ENCODE data around the gene SCAMP2.

Gene SCAMP2

DNA sequence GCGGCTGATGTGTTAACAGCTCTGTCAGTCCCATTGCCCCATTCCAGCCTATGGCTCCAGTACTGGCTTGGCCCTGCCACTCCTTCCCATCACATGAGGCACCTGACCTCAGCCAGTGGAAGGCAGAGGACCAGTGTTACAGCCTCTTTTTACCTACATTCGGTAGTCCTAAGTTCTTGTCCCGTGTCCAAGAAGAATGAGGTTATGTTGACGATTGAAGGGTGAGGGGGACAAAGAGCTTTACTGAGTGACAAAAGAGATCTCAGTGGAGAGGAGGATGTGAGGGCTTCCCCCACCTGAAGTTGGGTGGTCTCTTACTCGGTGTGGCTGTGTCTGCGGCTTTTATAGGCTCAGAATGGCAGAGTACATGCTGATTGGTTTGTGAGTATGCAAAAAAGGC lies 9.4 kb upstream of the SCAMP2 start:
- H3K36me3 ChIP-seq (ENCODE audit: control insufficient read depth in 5 of 5, insufficient read depth in 5 of 5, low read length in 5 of 5), result no peaks in the 10 kb centered on the region
- H3K4me1 ChIP-seq (ENCODE audit: control insufficient read depth in 5 of 5, insufficient read depth in 5 of 5, low read length in 5 of 5), result peaks cover 0 to 15% (median 9%) of the 10 kb centered on the region in 5 donors
- H3K27ac ChIP-seq (ENCODE audit: low read depth, low read length), result no peak overlapping the region
- H3K4me3 ChIP-seq (ENCODE audit: low read depth in 1 of 5, low read length in 5 of 5), result no peak overlapping the region
- H3K9me3 ChIP-seq (ENCODE audit: control insufficient read depth in 5 of 5, low read length in 5 of 5), result no peaks in the 10 kb centered on the region
- H3K9ac ChIP-seq (ENCODE audit: low read length in 5 of 5), result no peak overlapping the region
- H3K27me3 ChIP-seq (ENCODE audit: control insufficient read depth in 5 of 5, insufficient read depth in 4 of 5, low read length in 5 of 5), result no peaks in the 10 kb centered on the region

GRCh38 chr15:74878273-74878672 lies 5.1 kb upstream of the SCAMP2 start:
- peaks cover 3 to 6% (median 5%) of the 10 kb centered on the region in 5 donors for H3K4me1 ChIP-seq (ENCODE audit: control insufficient read depth in 5 of 5, insufficient read depth in 5 of 5, low read length in 5 of 5)
- no peaks in the 10 kb centered on the region for H3K9me3 ChIP-seq (ENCODE audit: control insufficient read depth in 5 of 5, low read length in 5 of 5)
- no peak overlapping the region for H3K9ac ChIP-seq (ENCODE audit: low read length in 5 of 5)
- H3K36me3 ChIP-seq (ENCODE audit: control insufficient read depth in 5 of 5, insufficient read depth in 5 of 5, low read length in 5 of 5), result no peaks in the 10 kb centered on the region
- no peaks in the 10 kb centered on the region for H3K27me3 ChIP-seq (ENCODE audit: control insufficient read depth in 5 of 5, insufficient read depth in 4 of 5, low read length in 5 of 5)
- no peak overlapping the region for H3K27ac ChIP-seq (ENCODE audit: low read depth, low read length)
- no peak overlapping the region for H3K4me3 ChIP-seq (ENCODE audit: low read depth in 1 of 5, low read length in 5 of 5)

DNA sequence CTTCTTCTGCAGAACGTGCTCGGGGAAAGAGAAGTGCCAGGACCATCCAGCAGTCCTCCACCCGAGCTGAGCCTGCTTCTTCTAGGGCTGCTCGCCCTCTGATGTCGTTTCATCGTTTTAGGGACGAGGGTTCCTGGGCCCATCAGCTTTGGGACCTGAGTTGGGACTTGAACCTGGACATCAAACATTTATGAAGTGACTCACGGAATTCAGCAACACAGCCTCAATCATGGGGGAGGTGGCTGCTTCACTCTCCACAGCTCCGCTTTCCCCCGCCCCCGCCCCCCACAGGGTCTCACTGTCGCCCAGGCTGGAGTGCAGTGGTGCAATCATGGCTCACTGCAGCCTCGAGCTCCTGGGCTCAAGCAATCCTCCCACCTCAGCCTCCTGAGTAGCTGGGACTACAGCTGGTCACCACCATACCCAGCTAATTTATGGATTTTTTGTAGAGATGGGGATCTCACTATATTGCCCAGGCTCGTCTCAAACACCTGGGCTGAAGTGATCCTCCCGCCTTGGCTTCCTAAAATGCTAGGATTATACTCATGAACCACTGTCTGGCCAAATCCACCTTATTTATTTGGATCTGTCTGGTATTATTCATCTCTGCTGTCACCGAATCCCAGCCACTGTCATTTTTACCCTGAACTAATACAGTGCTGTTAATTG lies 725 bp upstream of the SCAMP2 start:
- H3K27me3 ChIP-seq (ENCODE audit: control insufficient read depth in 5 of 5, insufficient read depth in 4 of 5, low read length in 5 of 5), result no peaks in the 10 kb centered on the region
- peak overlapping the region in 4 of 5 donors; percentile 69 to 95 (median 72) for H3K9ac ChIP-seq (ENCODE audit: low read length in 5 of 5)
- H3K4me3 ChIP-seq (ENCODE audit: low read depth in 1 of 5, low read length in 5 of 5), result peak overlapping the region; percentile 81 to 94 (median 94)
- H3K36me3 ChIP-seq (ENCODE audit: control insufficient read depth in 5 of 5, insufficient read depth in 5 of 5, low read length in 5 of 5), result no peaks in the 10 kb centered on the region
- peaks cover 10 to 45% (median 39%) of the 10 kb centered on the region in 5 donors for H3K4me1 ChIP-seq (ENCODE audit: control insufficient read depth in 5 of 5, insufficient read depth in 5 of 5, low read length in 5 of 5)
- H3K27ac ChIP-seq (ENCODE audit: low read depth, low read length), result peak overlapping the region; percentile 62
- H3K9me3 ChIP-seq (ENCODE audit: control insufficient read depth in 5 of 5, low read length in 5 of 5), result no peaks in the 10 kb centered on the region

GRCh38 chr15:74872702-74873035 lies 496 bp downstream of the SCAMP2 start:
- H3K27ac ChIP-seq (ENCODE audit: low read depth, low read length), result peak overlapping the region; percentile 85
- H3K9ac ChIP-seq (ENCODE audit: low read length in 5 of 5), result peak overlapping the region; percentile 59 to 95 (median 91)
- H3K4me1 ChIP-seq (ENCODE audit: control insufficient read depth in 5 of 5, insufficient read depth in 5 of 5, low read length in 5 of 5), result peaks cover 12 to 57% (median 51%) of the 10 kb centered on the region in 5 donors
- no peaks in the 10 kb centered on the region for H3K9me3 ChIP-seq (ENCODE audit: control insufficient read depth in 5 of 5, low read length in 5 of 5)
- no peaks in the 10 kb centered on the region for H3K36me3 ChIP-seq (ENCODE audit: control insufficient read depth in 5 of 5, insufficient read depth in 5 of 5, low read length in 5 of 5)
- H3K4me3 ChIP-seq (ENCODE audit: low read depth in 1 of 5, low read length in 5 of 5), result peak overlapping the region; percentile 90 to 95 (median 94)
- H3K27me3 ChIP-seq (ENCODE audit: control insufficient read depth in 5 of 5, insufficient read depth in 4 of 5, low read length in 5 of 5), result no peaks in the 10 kb centered on the region

GRCh38 chr15:74870436-74871215 lies 2.5 kb downstream of the SCAMP2 start:
- Histone ChIP-seq H3K36me3 (ENCODE audit: control insufficient read depth in 5 of 5, insufficient read depth in 5 of 5, low read length in 5 of 5) (peaks cover 0 to 7% (median 0%) of the 10 kb centered on the region in 5 donors), H3K4me3 (ENCODE audit: low read depth in 1 of 5, low read length in 5 of 5) (peak overlapping the region in 2 of 5 donors; percentile 5 to 44), H3K27ac (ENCODE audit: low read depth, low read length) (peak overlapping the region; percentile 51), H3K27me3 (ENCODE audit: control insufficient read depth in 5 of 5, insufficient read depth in 4 of 5, low read length in 5 of 5) (no peaks in the 10 kb centered on the region), H3K4me1 (ENCODE audit: control insufficient read depth in 5 of 5, insufficient read depth in 5 of 5, low read length in 5 of 5) (peaks cover 12 to 75% (median 66%) of the 10 kb centered on the region in 5 donors), H3K9me3 (ENCODE audit: control insufficient read depth in 5 of 5, low read length in 5 of 5) (no peaks in the 10 kb centered on the region), H3K9ac (ENCODE audit: low read length in 5 of 5) (peak overlapping the region; percentile 4 to 62 (median 17))

DNA sequence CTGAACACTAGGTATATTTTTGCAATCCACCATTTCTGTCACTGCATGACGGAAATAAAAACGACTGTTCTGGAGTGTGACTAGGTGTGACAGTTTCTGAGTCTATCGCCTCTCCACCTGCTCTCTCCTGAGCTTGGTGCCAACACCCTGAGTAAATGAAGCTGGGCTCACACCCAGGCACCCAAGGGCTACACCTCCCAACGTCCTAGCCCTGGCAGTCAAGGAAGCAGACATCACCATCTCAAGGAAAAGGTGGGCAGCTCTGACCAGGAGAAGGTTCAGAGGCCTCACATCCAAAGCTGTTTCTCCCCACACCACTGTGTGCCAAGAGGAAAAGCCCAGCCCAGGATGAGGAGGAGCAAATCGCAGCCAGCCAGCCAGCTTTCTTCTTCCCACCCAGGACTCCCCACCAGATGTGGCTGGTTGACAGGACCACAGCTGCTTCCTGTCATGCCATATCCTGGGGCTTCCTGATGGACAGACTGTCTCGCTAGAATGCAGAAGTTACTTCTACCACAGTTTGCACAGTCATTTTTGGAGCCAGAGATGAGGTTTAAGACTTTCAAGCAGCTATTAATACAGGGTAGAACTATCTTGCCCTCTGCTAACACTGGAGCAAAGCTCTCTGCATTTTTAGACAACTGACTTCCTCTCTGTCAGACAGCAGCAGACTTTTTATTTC lies 3.3 kb downstream of the SCAMP2 start:
- Histone ChIP-seq H3K9ac (ENCODE audit: low read length in 5 of 5) (peak overlapping the region in 4 of 5 donors; percentile 9 to 49 (median 20)), H3K36me3 (ENCODE audit: control insufficient read depth in 5 of 5, insufficient read depth in 5 of 5, low read length in 5 of 5) (peaks cover 0 to 7% (median 0%) of the 10 kb centered on the region in 5 donors), H3K4me1 (ENCODE audit: control insufficient read depth in 5 of 5, insufficient read depth in 5 of 5, low read length in 5 of 5) (peaks cover 12 to 80% (median 67%) of the 10 kb centered on the region in 5 donors), H3K4me3 (ENCODE audit: low read depth in 1 of 5, low read length in 5 of 5) (peak overlapping the region in 3 of 5 donors; percentile 12 to 52 (median 51)), H3K27ac (ENCODE audit: low read depth, low read length) (peak overlapping the region; percentile 51), H3K9me3 (ENCODE audit: control insufficient read depth in 5 of 5, low read length in 5 of 5) (no peaks in the 10 kb centered on the region), H3K27me3 (ENCODE audit: control insufficient read depth in 5 of 5, insufficient read depth in 4 of 5, low read length in 5 of 5) (no peaks in the 10 kb centered on the region)

DNA sequence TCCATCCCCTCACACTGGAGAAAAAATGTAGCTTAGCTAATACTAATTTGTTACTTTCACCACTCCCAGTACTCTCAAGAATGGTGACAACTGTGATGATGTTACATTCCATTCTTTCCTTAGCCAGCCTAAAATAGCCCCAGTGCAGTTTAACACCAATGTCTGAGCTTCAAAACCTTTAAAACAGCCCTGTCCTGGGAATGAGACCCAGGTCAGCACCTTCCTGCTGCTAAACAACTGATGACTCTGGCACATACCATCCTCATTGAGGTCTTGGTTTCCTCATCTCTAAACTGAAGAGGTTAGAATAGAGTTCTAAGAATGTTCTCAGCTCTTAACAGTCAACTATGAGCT lies 3.8 kb downstream of the SCAMP2 start:
- Histone ChIP-seq H3K9ac (ENCODE audit: low read length in 5 of 5) (peak overlapping the region in 4 of 5 donors; percentile 9 to 49 (median 20)), H3K36me3 (ENCODE audit: control insufficient read depth in 5 of 5, insufficient read depth in 5 of 5, low read length in 5 of 5) (peaks cover 0 to 7% (median under 1%) of the 10 kb centered on the region in 5 donors), H3K27ac (ENCODE audit: low read depth, low read length) (peak overlapping the region; percentile 51), H3K27me3 (ENCODE audit: control insufficient read depth in 5 of 5, insufficient read depth in 4 of 5, low read length in 5 of 5) (no peaks in the 10 kb centered on the region), H3K4me3 (ENCODE audit: low read depth in 1 of 5, low read length in 5 of 5) (peak overlapping the region in 2 of 5 donors; percentile 51 to 52), H3K4me1 (ENCODE audit: control insufficient read depth in 5 of 5, insufficient read depth in 5 of 5, low read length in 5 of 5) (peaks cover 12 to 80% (median 67%) of the 10 kb centered on the region in 5 donors), H3K9me3 (ENCODE audit: control insufficient read depth in 5 of 5, low read length in 5 of 5) (no peaks in the 10 kb centered on the region)

GRCh38 chr15:74868059-74868458 lies 5.1 kb downstream of the SCAMP2 start:
- Histone ChIP-seq H3K9me3 (ENCODE audit: control insufficient read depth in 5 of 5, low read length in 5 of 5) (no peaks in the 10 kb centered on the region), H3K4me1 (ENCODE audit: control insufficient read depth in 5 of 5, insufficient read depth in 5 of 5, low read length in 5 of 5) (peaks cover 9 to 73% (median 62%) of the 10 kb centered on the region in 5 donors), H3K36me3 (ENCODE audit: control insufficient read depth in 5 of 5, insufficient read depth in 5 of 5, low read length in 5 of 5) (peaks cover 0 to 7% (median 2%) of the 10 kb centered on the region in 5 donors), H3K27ac (ENCODE audit: low read depth, low read length) (no peak overlapping the region), H3K4me3 (ENCODE audit: low read depth in 1 of 5, low read length in 5 of 5) (no peak overlapping the region), H3K27me3 (ENCODE audit: control insufficient read depth in 5 of 5, insufficient read depth in 4 of 5, low read length in 5 of 5) (no peaks in the 10 kb centered on the region), H3K9ac (ENCODE audit: low read length in 5 of 5) (peak overlapping the region in 1 of 5 donors; percentile 23)

GRCh38 chr15:74867466-74868038 lies 5.6 kb downstream of the SCAMP2 start:
- Histone ChIP-seq H3K9ac (ENCODE audit: low read length in 5 of 5) (peak overlapping the region in 1 of 5 donors; percentile 23), H3K27ac (ENCODE audit: low read depth, low read length) (no peak overlapping the region), H3K27me3 (ENCODE audit: control insufficient read depth in 5 of 5, insufficient read depth in 4 of 5, low read length in 5 of 5) (no peaks in the 10 kb centered on the region), H3K36me3 (ENCODE audit: control insufficient read depth in 5 of 5, insufficient read depth in 5 of 5, low read length in 5 of 5) (peaks cover 0 to 7% (median 2%) of the 10 kb centered on the region in 5 donors), H3K4me3 (ENCODE audit: low read depth in 1 of 5, low read length in 5 of 5) (no peak overlapping the region), H3K9me3 (ENCODE audit: control insufficient read depth in 5 of 5, low read length in 5 of 5) (no peaks in the 10 kb centered on the region), H3K4me1 (ENCODE audit: control insufficient read depth in 5 of 5, insufficient read depth in 5 of 5, low read length in 5 of 5) (peaks cover 9 to 70% (median 59%) of the 10 kb centered on the region in 5 donors)
